Mononuclear cell (primary cell): ENCODE measurements around the gene DYNC1LI2. TPM values are rescaled to one million over a fixed set of nuclear protein-coding genes. Genes with fewer than 3 reads are reported as not detected.

Experiments
- H3K27me3 ChIP-seq: 2 replicates; pipeline ENCODE4 v1.6.0; 2011; ENCODE audit warnings: low read length, control low read depth; ENCODE audit not compliant: insufficient read depth
- H3K4me1 ChIP-seq: 2 replicates; pipeline ENCODE4 v1.5.1; 2011; ENCODE audit warnings: mild to moderate bottlenecking, low read length, control low read depth; ENCODE audit not compliant: insufficient read depth
- H3K4me3 ChIP-seq: 2 replicates; pipeline ENCODE4 v1.5.1; 2011; ENCODE audit warnings: mild to moderate bottlenecking, low read length, moderate library complexity
- H3K9me3 ChIP-seq: 2 replicates; pipeline ENCODE4 v1.5.1; 2011; ENCODE audit warnings: low read depth, mild to moderate bottlenecking, control low read depth, low read length
- total RNA-seq: library from RNA; depleted of rRNA; stranded (reverse); fragments of >200 nt; gene quantifications from one replicate; pipeline ENCODE4 v1.2.3, GENCODE V29; 2012

DYNC1LI2 gene
- total RNA-seq, 1 donor, result 124 TPM

GRCh38 chr16:66717112-66717675 lies 34.2 kb downstream of the DYNC1LI2 start:
- Histone ChIP-seq H3K27me3 (no peaks in the 10 kb centered on the region), H3K4me3 (no peak overlapping the region), H3K4me1 (no peaks in the 10 kb centered on the region), H3K9me3 (no peaks in the 10 kb centered on the region)

- no peaks in the 10 kb centered on the region for H3K27me3 ChIP-seq
- H3K9me3 ChIP-seq, result no peaks in the 10 kb centered on the region
- H3K4me3 ChIP-seq, result no peak overlapping the region
- no peaks in the 10 kb centered on the region for H3K4me1 ChIP-seq
These were observed 36.6 kb downstream of the DYNC1LI2 start for GRCh38 chr16:66714654-66715307.

- H3K27me3 ChIP-seq, result no peaks in the 10 kb centered on the region
- no peaks in the 10 kb centered on the region for H3K9me3 ChIP-seq
- H3K4me1 ChIP-seq, result no peaks in the 10 kb centered on the region
- H3K4me3 ChIP-seq, result no peak overlapping the region
These were observed 37.3 kb downstream of the DYNC1LI2 start for GRCh38 chr16:66714062-66714461.

GRCh38 chr16:66713076-66713475 lies 38.3 kb downstream of the DYNC1LI2 start:
- H3K4me1 ChIP-seq, result no peaks in the 10 kb centered on the region
- no peak overlapping the region for H3K4me3 ChIP-seq
- no peaks in the 10 kb centered on the region for H3K27me3 ChIP-seq
- H3K9me3 ChIP-seq, result no peaks in the 10 kb centered on the region

- H3K9me3 ChIP-seq, result no peaks in the 10 kb centered on the region
- H3K4me3 ChIP-seq, result no peak overlapping the region
- no peaks in the 10 kb centered on the region for H3K4me1 ChIP-seq
- no peaks in the 10 kb centered on the region for H3K27me3 ChIP-seq
These were observed 38.9 kb downstream of the DYNC1LI2 start for GRCh38 chr16:66712512-66712911.

- Histone ChIP-seq H3K4me3 (no peak overlapping the region), H3K9me3 (no peaks in the 10 kb centered on the region), H3K4me1 (no peaks in the 10 kb centered on the region), H3K27me3 (no peaks in the 10 kb centered on the region)
These were observed 39.8 kb downstream of the DYNC1LI2 start for GRCh38 chr16:66711581-66711980.

- no peaks in the 10 kb centered on the region for H3K27me3 ChIP-seq
- no peak overlapping the region for H3K4me3 ChIP-seq
- H3K9me3 ChIP-seq, result no peaks in the 10 kb centered on the region
- H3K4me1 ChIP-seq, result peaks cover 25% of the 10 kb centered on the region
These were observed 44.9 kb downstream of the DYNC1LI2 start for GRCh38 chr16:66706506-66706880.

GRCh38 chr16:66705790-66706505 lies 45.5 kb downstream of the DYNC1LI2 start:
- Histone ChIP-seq H3K9me3 (no peaks in the 10 kb centered on the region), H3K4me1 (peaks cover 31% of the 10 kb centered on the region), H3K27me3 (no peaks in the 10 kb centered on the region), H3K4me3 (no peak overlapping the region)

- Histone ChIP-seq H3K4me3 (no peak overlapping the region), H3K4me1 (peaks cover 48% of the 10 kb centered on the region), H3K9me3 (no peaks in the 10 kb centered on the region), H3K27me3 (no peaks in the 10 kb centered on the region)
These were observed 47.8 kb downstream of the DYNC1LI2 start for GRCh38 chr16:66703406-66704215.

GRCh38 chr16:66701516-66701915 lies 49.9 kb downstream of the DYNC1LI2 start:
- H3K27me3 ChIP-seq, result no peaks in the 10 kb centered on the region
- H3K4me3 ChIP-seq, result no peak overlapping the region
- H3K4me1 ChIP-seq, result peaks cover 58% of the 10 kb centered on the region
- H3K9me3 ChIP-seq, result no peaks in the 10 kb centered on the region

- Histone ChIP-seq H3K9me3 (no peaks in the 10 kb centered on the region), H3K27me3 (no peaks in the 10 kb centered on the region), H3K4me3 (no peak overlapping the region), H3K4me1 (peaks cover 60% of the 10 kb centered on the region)
These were observed 50.4 kb downstream of the DYNC1LI2 start for GRCh38 chr16:66701026-66701425.

GRCh38 chr16:66699898-66700297 lies 51.5 kb downstream of the DYNC1LI2 start:
- H3K9me3 ChIP-seq, result no peaks in the 10 kb centered on the region
- H3K4me1 ChIP-seq, result peaks cover 71% of the 10 kb centered on the region
- no peaks in the 10 kb centered on the region for H3K27me3 ChIP-seq
- H3K4me3 ChIP-seq, result no peak overlapping the region

- H3K27me3 ChIP-seq, result no peaks in the 10 kb centered on the region
- peaks cover 71% of the 10 kb centered on the region for H3K4me1 ChIP-seq
- no peak overlapping the region for H3K4me3 ChIP-seq
- no peaks in the 10 kb centered on the region for H3K9me3 ChIP-seq
These were observed 53.4 kb downstream of the DYNC1LI2 start for GRCh38 chr16:66698046-66698445.

- Histone ChIP-seq H3K4me1 (peaks cover 60% of the 10 kb centered on the region), H3K9me3 (no peaks in the 10 kb centered on the region), H3K27me3 (no peaks in the 10 kb centered on the region), H3K4me3 (peak within 1 kb of the TSS; percentile 54)
These were observed 54.5 kb downstream of the DYNC1LI2 start, which contains the start of gene CMTM4 for GRCh38 chr16:66696669-66697630. Gene CMTM4, minus strand, starts transcription at chr16:66696743. Its CDS starts 218 bp downstream, at chr16:66696525.
